Adrenal gland (tissue), 5 donors: ENCODE results near the gene ANKRD44.

ENCODE experiments used
- POLR2A ChIP-seq, 2 donors: fragments of 450-650 bp; IDR thresholded peaks; one replicate each; pipeline ENCODE4 v1.6.1; 2017; ENCODE audit warnings: antibody characterized with exemption in 2 of 2, mild to moderate bottlenecking in 2 of 2, moderate library complexity in 1 of 2
- TF ChIP-seq, protein P1 (sequence below), 6 experiments: fragments of 450-650 bp in 4 of 6; fragments of 200-600 bp in 2 of 6; sonication (generic) in 1 of 6; IDR thresholded peaks; 1 replicate in 5 of 6; 2 replicates in 1 of 6; pipeline versions ENCODE4 v1.5.1 to v1.8.0; 2016 to 2021; ENCODE audit warnings: antibody characterized with exemption in 6 of 6, mild to moderate bottlenecking in 2 of 6, moderate library complexity in 1 of 6
- donor health status: DM: no; HTN: no; CAD: no.

DNA sequence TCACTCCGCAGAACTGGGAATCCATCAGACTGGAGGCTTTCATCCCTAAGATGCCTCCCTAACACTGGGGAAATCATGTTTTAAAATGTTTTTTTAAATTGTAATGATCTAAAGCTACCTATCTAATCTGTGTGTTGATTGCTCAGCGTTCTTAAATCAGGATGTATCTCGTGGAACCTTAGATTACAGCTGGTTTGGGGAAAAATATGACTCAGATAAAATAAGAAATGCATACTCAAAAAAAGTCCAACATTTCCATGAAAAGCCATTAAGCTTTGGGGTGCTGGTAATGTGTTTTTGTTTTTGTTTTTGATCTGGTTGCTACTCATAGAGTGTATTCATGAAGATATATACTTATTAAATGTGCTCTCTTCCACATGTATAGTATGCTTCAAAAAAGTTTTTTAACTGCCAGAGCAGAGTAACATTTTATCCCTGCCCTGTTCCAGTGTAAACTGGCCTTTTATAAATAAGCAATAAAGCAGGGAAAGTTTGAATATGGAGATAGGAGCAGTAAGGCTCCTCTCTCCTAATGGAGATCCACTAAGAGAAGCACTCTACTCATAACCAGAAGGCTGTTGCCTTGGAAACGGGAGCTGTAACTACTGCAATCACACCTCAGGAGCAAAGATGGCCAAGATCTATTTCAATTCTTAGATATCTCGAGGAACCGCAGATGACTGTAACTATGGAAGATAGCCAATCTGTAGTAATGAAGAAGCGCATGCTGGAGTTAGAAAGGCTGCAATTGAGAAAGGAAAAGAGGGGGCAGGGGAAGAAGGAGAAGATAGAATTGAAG is 41.6 kb downstream of the ANKRD44 start:
- no peak for TF ChIP-seq POLR2A (IDR thresholded peaks at IDR 0.05)
- TF ChIP-seq, protein P1, sequence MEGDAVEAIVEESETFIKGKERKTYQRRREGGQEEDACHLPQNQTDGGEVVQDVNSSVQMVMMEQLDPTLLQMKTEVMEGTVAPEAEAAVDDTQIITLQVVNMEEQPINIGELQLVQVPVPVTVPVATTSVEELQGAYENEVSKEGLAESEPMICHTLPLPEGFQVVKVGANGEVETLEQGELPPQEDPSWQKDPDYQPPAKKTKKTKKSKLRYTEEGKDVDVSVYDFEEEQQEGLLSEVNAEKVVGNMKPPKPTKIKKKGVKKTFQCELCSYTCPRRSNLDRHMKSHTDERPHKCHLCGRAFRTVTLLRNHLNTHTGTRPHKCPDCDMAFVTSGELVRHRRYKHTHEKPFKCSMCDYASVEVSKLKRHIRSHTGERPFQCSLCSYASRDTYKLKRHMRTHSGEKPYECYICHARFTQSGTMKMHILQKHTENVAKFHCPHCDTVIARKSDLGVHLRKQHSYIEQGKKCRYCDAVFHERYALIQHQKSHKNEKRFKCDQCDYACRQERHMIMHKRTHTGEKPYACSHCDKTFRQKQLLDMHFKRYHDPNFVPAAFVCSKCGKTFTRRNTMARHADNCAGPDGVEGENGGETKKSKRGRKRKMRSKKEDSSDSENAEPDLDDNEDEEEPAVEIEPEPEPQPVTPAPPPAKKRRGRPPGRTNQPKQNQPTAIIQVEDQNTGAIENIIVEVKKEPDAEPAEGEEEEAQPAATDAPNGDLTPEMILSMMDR (IDR thresholded peaks at IDR 0.05), result no peak
